Nephron progenitor cell (in vitro differentiated cells): Measurements from ENCODE around the gene CFD.

Experiments used
- DNase-seq: peaks from one replicate; pipeline ENCODE4 v3.0.0; 2021
- H3K27ac Mint-ChIP-seq: 2 replicates; pipeline ENCODE4 v1.8.0; 2021; ENCODE audit warnings: mild to moderate bottlenecking, moderate library complexity, mixed read lengths
- H3K27me3 Mint-ChIP-seq: 2 replicates; pipeline ENCODE4 v1.8.0; 2021; ENCODE audit warnings: mild to moderate bottlenecking, low read depth, mixed read lengths; ENCODE audit not compliant: poor library complexity
- H3K36me3 Mint-ChIP-seq: 2 replicates; pipeline ENCODE4 v1.8.0; 2021; ENCODE audit warnings: low read depth, mixed read lengths
- H3K4me1 Mint-ChIP-seq: 2 replicates; pipeline ENCODE4 v1.8.0; 2021; ENCODE audit warnings: mixed read lengths
- H3K4me3 Mint-ChIP-seq: 2 replicates; pipeline ENCODE4 v1.8.0; 2021; ENCODE audit warnings: mild to moderate bottlenecking, moderate library complexity, mixed read lengths
- H3K9me3 Mint-ChIP-seq: 2 replicates; pipeline ENCODE4 v1.8.0; 2021; ENCODE audit warnings: mild to moderate bottlenecking, moderate library complexity, mixed read lengths
- TF ChIP-seq, protein P1 (sequence below): fragments of 200-600 bp; sonication (generic); IDR thresholded peaks from 2 replicates; pipeline ENCODE4 v1.5.0; 2021; ENCODE audit warnings: antibody characterized with exemption

The CFD gene

DNA sequence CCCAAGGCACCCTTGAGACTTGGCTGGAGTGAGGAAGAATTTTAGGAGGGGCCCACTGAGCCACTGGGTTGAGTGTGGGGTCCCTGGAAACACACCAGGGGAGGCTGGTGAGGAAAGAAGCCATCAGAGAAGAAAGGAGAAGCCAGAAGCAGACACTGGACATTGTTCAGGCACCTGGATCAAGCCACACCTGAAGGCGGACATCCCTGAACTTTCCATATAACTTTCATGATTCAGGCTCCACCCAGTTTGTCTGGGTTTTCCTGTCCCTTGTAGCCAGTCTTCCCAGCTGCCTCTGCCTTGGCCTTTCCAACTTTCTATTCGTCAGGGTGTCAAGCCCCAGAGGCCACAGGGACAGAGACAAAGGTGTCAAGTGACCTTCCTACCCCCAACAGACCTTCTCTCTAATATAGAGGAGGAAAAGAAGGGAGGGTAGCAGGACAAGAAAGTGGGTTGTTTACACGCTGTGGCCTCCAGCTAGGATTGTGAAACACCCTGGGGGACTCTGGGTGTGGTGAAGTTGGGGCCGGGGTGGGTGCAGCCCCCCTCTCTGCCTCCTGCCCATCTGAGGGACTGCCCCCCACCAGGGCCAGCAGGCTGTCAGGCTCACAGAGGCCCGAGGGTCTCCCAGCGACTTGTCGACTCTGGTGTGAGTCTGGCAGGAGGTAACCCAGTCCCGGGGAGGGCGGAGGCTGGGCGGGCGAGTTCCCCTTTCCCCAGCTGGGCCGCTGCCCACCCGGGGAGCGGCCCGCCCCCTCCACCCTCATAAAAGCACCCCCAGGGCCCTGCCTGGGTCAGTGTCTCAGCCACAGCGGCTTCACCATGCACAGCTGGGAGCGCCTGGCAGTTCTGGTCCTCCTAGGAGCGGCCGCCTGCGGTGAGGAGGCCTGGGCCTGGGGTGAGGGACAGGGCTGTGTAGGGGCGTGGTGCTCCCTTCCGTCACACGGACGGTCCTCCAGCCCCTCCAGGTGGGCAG is at the start of gene CFD:
CFD (plus strand) TSS at position 797 of the 976 bp plus-strand sequence; CDS start at position 823, 26 bp downstream.
- DNase-seq: no peak
- Mint-ChIP-seq H3K4me1 (no peaks in the 10 kb centered on the region), H3K27ac (no peak within 1 kb of the TSS), H3K36me3 (no peaks in the 10 kb centered on the region), H3K4me3 (no peak within 1 kb of the TSS), H3K9me3 (no peaks in the 10 kb centered on the region), H3K27me3 (peaks cover 53% of the 10 kb centered on the region)
- TF ChIP-seq, protein P1, sequence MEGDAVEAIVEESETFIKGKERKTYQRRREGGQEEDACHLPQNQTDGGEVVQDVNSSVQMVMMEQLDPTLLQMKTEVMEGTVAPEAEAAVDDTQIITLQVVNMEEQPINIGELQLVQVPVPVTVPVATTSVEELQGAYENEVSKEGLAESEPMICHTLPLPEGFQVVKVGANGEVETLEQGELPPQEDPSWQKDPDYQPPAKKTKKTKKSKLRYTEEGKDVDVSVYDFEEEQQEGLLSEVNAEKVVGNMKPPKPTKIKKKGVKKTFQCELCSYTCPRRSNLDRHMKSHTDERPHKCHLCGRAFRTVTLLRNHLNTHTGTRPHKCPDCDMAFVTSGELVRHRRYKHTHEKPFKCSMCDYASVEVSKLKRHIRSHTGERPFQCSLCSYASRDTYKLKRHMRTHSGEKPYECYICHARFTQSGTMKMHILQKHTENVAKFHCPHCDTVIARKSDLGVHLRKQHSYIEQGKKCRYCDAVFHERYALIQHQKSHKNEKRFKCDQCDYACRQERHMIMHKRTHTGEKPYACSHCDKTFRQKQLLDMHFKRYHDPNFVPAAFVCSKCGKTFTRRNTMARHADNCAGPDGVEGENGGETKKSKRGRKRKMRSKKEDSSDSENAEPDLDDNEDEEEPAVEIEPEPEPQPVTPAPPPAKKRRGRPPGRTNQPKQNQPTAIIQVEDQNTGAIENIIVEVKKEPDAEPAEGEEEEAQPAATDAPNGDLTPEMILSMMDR: no peak

DNA sequence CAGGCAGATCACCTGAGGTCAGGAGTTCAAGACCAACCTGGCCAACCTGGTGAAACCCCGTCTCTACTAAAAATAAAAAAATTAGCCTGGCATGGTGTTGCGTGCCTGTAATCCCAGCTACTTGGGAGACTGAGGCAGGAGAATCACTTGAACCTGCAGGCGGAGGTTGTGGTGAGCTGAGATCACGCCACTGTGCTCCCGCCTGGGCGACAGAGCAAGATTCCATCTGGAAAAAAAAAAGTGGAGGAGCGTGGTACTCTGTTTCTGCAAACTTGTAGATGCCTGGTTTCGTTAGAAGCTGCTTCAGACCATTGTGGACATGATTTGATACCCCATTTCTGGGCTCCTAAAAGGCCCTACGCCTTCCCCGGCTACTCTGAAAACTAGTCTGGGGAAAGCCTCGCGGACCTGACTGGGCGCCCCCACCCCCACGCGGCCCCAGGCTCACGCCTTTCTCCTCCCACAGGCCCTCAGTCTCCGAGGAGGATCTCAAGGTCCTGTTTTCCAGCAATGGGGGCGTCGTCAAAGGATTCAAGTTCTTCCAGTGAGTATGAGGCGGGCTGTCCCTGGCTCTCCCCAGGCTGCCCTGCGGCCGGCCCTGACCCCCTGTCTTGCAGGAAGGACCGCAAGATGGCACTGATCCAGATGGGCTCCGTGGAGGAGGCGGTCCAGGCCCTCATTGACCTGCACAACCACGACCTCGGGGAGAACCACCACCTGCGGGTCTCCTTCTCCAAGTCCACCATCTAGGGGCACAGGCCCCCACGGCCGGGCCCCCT is 49.2 kb upstream of the CFD start:
- Mint-ChIP-seq H3K4me3 (no peak overlapping the region), H3K27me3 (no peaks in the 10 kb centered on the region), H3K27ac (peak overlapping the region; percentile 84), H3K4me1 (peaks cover 10% of the 10 kb centered on the region), H3K9me3 (no peaks in the 10 kb centered on the region), H3K36me3 (peaks cover 49% of the 10 kb centered on the region)
- no peak for DNase-seq
- TF ChIP-seq, protein P1: no peak

DNA sequence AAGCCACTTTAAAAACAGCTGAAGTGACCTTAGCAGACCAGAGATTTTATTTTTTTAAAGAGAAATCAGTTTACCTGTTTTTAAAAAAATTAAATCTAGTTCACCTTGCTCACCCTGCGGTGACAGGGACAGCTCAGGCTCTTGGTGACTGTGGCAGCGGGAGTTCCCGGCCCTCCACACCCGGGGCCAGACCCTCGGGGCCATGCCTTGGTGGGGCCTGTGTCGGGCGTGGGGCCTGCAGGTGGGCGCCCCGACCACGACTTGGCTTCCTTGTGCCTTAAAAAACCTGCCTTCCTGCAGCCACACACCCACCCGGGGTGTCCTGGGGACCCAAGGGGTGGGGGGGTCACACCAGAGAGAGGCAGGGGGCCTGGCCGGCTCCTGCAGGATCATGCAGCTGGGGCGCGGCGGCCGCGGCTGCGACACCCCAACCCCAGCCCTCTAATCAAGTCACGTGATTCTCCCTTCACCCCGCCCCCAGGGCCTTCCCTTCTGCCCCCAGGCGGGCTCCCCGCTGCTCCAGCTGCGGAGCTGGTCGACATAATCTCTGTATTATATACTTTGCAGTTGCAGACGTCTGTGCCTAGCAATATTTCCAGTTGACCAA is 48.5 kb upstream of the CFD start:
- Mint-ChIP-seq H3K4me3 (no peak overlapping the region), H3K36me3 (peaks cover 54% of the 10 kb centered on the region), H3K9me3 (no peaks in the 10 kb centered on the region), H3K27ac (peak overlapping the region; percentile 84), H3K4me1 (peaks cover 10% of the 10 kb centered on the region), H3K27me3 (no peaks in the 10 kb centered on the region)
- no peak for DNase-seq
- TF ChIP-seq, protein P1: no peak

DNA sequence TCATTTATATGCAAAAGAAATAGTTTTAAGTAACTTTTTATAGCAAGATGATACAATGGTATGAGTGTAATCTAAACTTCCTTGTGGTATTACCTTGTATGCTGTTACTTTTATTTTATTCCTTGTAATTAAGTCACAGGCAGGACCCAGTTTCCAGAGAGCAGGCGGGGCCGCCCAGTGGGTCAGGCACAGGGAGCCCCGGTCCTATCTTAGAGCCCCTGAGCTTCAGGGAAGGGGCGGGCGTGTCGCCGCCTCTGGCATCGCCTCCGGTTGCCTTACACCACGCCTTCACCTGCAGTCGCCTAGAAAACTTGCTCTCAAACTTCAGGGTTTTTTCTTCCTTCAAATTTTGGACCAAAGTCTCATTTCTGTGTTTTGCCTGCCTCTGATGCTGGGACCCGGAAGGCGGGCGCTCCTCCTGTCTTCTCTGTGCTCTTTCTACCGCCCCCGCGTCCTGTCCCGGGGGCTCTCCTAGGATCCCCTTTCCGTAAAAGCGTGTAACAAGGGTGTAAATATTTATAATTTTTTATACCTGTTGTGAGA is 47.9 kb upstream of the CFD start:
- DNase-seq: no peak
- TF ChIP-seq, protein P1: no peak
- peak overlapping the region; percentile 59 for H3K27ac Mint-ChIP-seq
- H3K4me1 Mint-ChIP-seq: peaks cover 14% of the 10 kb centered on the region
- no peak overlapping the region for H3K4me3 Mint-ChIP-seq
- H3K27me3 Mint-ChIP-seq: no peaks in the 10 kb centered on the region
- H3K9me3 Mint-ChIP-seq: no peaks in the 10 kb centered on the region
- H3K36me3 Mint-ChIP-seq: peaks cover 59% of the 10 kb centered on the region

DNA sequence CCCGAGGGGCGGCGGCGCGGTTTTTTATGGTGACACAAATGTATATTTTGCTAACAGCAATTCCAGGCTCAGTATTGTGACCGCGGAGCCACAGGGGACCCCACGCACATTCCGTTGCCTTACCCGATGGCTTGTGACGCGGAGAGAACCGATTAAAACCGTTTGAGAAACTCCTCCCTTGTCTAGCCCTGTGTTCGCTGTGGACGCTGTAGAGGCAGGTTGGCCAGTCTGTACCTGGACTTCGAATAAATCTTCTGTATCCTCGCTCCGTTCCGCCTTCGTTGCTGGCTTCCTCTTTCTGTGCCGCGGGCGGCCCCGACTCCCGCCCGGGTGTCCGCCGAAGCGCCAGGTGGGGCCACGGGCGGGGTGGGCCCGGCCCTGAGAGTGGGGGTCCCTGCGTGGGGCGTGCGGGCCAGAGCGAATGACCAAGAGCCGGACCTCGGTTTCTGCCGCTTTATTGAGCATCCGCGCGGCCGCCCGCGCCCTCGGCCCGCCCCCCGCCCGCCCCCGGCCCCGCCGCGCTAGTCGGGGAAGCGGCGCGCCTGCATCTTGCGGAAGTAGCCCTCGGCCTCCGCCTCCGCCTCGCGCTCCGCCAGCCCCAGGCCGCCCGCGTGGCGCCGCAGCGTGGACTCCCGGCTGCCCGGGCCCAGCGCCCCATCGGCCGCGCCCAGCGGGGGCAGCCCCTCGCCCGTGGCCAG is 47.3 kb upstream of the CFD start:
- DNase-seq: no peak
- Mint-ChIP-seq H3K4me1 (peaks cover 13% of the 10 kb centered on the region), H3K9me3 (no peaks in the 10 kb centered on the region), H3K27ac (no peak overlapping the region), H3K36me3 (peaks cover 59% of the 10 kb centered on the region), H3K27me3 (no peaks in the 10 kb centered on the region), H3K4me3 (no peak overlapping the region)
- TF ChIP-seq, protein P1: no peak
